ENCODE measurements around the gene DOCK9. TPM values are rescaled to one million over a fixed set of nuclear protein-coding genes. Genes with fewer than 3 reads are reported as not detected.

The DOCK9 gene
- total RNA-seq, 4 donors from 2014 or later: 31.4 to 46.7 (median 45.6) TPM

GRCh38 chr13:98963917-98964316 lies 13.9 kb downstream of the DOCK9 start:
- in situ Hi-C loops (cut with MboI; ENCODE audit: low sequenced_read_pairs in 4 of 4): no loop called here
- H3K4me3 ChIP-seq: no peak overlapping the region
- H3K36me3 ChIP-seq: no peaks in the 10 kb centered on the region
- H3K27ac ChIP-seq: peak overlapping the region; percentile 31 to 57 (median 44)
- peaks cover 3 to 56% of the 10 kb centered on the region in 2 donors for H3K4me1 ChIP-seq
- no peaks in the 10 kb centered on the region for H3K9me3 ChIP-seq
- no peaks in the 10 kb centered on the region for H3K27me3 ChIP-seq
- TF ChIP-seq POLR2A (IDR thresholded peaks at IDR 0.05) (no peak), CTCF (IDR thresholded peaks at IDR 0.05 in 4 of 5, conservative IDR thresholded peaks at IDR 0.05 in 1 of 5) (no peak)
- ATAC-seq: no peak
- no peak for DNase-seq
- intact Hi-C loops (cut with DNase I; ENCODE audit: low total_unique reads): no loop called here

GRCh38 chr13:98962901-98963590 lies 14.8 kb downstream of the DOCK9 start:
- ATAC-seq: no peak
- TF ChIP-seq CTCF (IDR thresholded peaks at IDR 0.05 in 4 of 5, conservative IDR thresholded peaks at IDR 0.05 in 1 of 5) (no peak), POLR2A (IDR thresholded peaks at IDR 0.05) (no peak)
- in situ Hi-C loops (cut with MboI; ENCODE audit: low sequenced_read_pairs in 4 of 4): no loop called here
- H3K4me3 ChIP-seq: no peak overlapping the region
- no peaks in the 10 kb centered on the region for H3K27me3 ChIP-seq
- no peak for DNase-seq
- peak overlapping the region; percentile 31 to 57 (median 44) for H3K27ac ChIP-seq
- intact Hi-C loops (cut with DNase I; ENCODE audit: low total_unique reads): no loop called here
- no peaks in the 10 kb centered on the region for H3K36me3 ChIP-seq
- H3K4me1 ChIP-seq: peaks cover 3 to 61% of the 10 kb centered on the region in 2 donors
- no peaks in the 10 kb centered on the region for H3K9me3 ChIP-seq

- peaks cover 3 to 61% of the 10 kb centered on the region in 2 donors for H3K4me1 ChIP-seq
- peak overlapping the region; percentile 40 to 70 (median 58) for H3K27ac ChIP-seq
- H3K9me3 ChIP-seq: no peaks in the 10 kb centered on the region
- DNase-seq (no peak), ATAC-seq (no peak)
- H3K36me3 ChIP-seq: no peaks in the 10 kb centered on the region
- no peaks in the 10 kb centered on the region for H3K27me3 ChIP-seq
- intact Hi-C loops (cut with DNase I; ENCODE audit: low total_unique reads) (no loop called here), in situ Hi-C loops (cut with MboI; ENCODE audit: low sequenced_read_pairs in 4 of 4) (no loop called here)
- H3K4me3 ChIP-seq: no peak overlapping the region
- TF ChIP-seq POLR2A (IDR thresholded peaks at IDR 0.05) (no peak), CTCF (IDR thresholded peaks at IDR 0.05 in 4 of 5, conservative IDR thresholded peaks at IDR 0.05 in 1 of 5) (no peak)
These were observed 16.3 kb downstream of the DOCK9 start for GRCh38 chr13:98961503-98962105.

- intact Hi-C loops (cut with DNase I; ENCODE audit: low total_unique reads) (no loop called here), in situ Hi-C loops (cut with MboI; ENCODE audit: low sequenced_read_pairs in 4 of 4) (no loop called here)
- Histone ChIP-seq H3K36me3 (no peaks in the 10 kb centered on the region), H3K27ac (peak overlapping the region; percentile 40 to 70 (median 58)), H3K27me3 (no peaks in the 10 kb centered on the region), H3K4me3 (no peak overlapping the region), H3K9me3 (no peaks in the 10 kb centered on the region), H3K4me1 (peaks cover 3 to 57% of the 10 kb centered on the region in 2 donors)
- DNase-seq (no peak), ATAC-seq (no peak)
- no peak for TF ChIP-seq CTCF (IDR thresholded peaks at IDR 0.05 in 4 of 5, conservative IDR thresholded peaks at IDR 0.05 in 1 of 5)
- TF ChIP-seq POLR2A (IDR thresholded peaks at IDR 0.05): no peak
These were observed 17.0 kb downstream of the DOCK9 start for GRCh38 chr13:98960606-98961502.

All from gastrocnemius medialis (tissue), 4 donors.